Adipose tissue (tissue), 3 donors: ENCODE measurements around the gene RAB1B. TPM values are rescaled to one million over a fixed set of nuclear protein-coding genes. Genes with fewer than 3 reads are reported as not detected.

Experiments used
- H3K27ac ChIP-seq: one replicate; pipeline ENCODE4 v1.5.1; 2013; ENCODE audit warnings: low read depth, low read length
- WGBS, 3 donors: extraction: QIAGEN DNeasy Blood & Tissue Kit; methylation state at CpG; one replicate each; pipeline ENCODE4 v1.1.7; 2013; 5-methylcytosine and 5-hydroxymethylcytosine counted together
- polyA plus RNA-seq, 3 donors: library from polyadenylated mRNA; stranded (reverse); fragments of 200-250 nt; gene quantifications; one replicate each; pipeline ENCODE4 v1.2.3, GENCODE V29; 2013
- donor health status: healthy with polysubstance abuse.
- donor health status: Bipolar disorder and iron deficiency.
- donor health status: healthy.

RAB1B gene
- polyA plus RNA-seq, 3 donors, result 70.3 to 188 (median 183) TPM

- no peak overlapping the region for H3K27ac ChIP-seq
- 4 to 6% (median 4%) methylated on average over 21 to 45 of the region's 45 CpGs for WGBS, 3 donors
Measured at GRCh38 chr11:66278363-66279091, 10.1 kb downstream of the RAB1B start.

DNA sequence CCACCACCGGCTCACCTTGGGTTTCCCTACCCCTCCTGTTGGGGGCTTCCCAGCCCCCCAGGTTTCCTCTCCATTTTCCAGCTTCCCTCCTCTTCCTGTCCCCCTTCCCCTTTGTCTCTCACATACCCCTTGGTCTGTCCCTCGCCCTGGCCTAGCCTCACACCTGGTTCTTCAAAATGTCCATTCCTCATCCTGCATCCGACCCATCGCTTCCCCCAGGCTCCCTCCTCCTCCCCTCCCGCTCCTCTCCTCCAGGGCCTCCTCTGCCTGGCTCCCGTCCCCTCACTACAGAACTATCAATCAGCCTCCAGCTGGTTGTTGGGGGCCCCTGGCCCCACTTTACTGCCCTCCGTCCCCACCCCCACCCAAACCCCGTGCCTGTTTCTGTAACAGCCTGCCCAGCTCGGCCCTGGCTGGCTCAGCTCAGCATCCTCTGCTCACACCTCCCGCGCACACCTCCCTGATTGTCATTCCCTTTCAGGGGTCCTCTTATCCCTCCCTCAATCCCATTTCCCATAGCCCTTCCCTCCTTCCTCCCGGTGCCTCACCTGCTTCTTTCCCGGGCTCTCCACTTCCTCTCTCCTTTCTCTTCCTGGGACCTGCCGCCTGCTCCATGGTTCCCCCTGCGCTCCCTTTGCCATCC is 10.8 kb downstream of the RAB1B start:
- 65 to 72% (median 70%) methylated on average over 15 of the region's 15 CpGs for WGBS, 3 donors
- no peak overlapping the region for H3K27ac ChIP-seq

- 74 to 87% (median 85%) methylated on average over 9 to 14 of the region's 14 CpGs for WGBS, 3 donors
- no peak overlapping the region for H3K27ac ChIP-seq
Measured at GRCh38 chr11:66280428-66280827, 12.0 kb downstream of the RAB1B start.

- H3K27ac ChIP-seq, result no peak overlapping the region
- 86 to 92% (median 88%) methylated on average over 6 of the region's 6 CpGs for WGBS, 3 donors
Measured at GRCh38 chr11:66281001-66281400, 12.6 kb downstream of the RAB1B start.

DNA sequence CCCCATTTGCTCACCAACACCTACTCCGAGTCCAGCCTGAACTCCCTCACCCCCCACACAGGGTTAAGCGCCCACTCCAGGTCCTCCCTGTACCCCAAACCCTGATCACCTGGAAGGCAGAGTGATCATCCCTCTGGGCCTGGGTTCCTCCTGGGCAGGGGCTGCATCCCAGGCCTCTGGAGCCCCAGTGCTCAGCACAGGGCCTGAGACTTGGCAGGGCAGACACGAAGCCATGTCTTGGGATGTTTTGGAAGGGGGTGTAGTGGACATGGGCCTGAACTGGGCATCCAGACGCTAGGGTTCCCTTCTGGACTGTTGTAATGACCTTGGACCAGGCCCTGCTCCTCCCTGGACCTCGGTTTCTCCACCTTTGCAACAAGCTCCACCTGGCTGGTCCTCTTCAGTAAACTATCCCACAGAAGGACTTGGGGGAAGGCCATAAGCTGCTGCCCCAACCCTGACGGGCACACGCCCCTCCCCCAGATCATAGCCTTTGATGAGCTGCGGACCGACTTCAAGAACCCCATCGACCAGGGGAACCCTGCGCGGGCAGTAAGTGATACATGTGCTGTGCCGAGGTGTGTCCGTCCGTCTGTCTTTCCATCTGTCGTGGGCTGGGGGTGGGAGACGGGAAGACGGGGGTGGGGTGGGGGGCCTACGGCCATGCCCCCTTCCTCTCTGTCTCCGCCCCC is 13.5 kb downstream of the RAB1B start:
- 16 to 34% (median 27%) methylated on average over 19 to 20 of the region's 20 CpGs for WGBS, 3 donors
- H3K27ac ChIP-seq, result no peak overlapping the region

GRCh38 chr11:66282468-66283455 is 14.3 kb downstream of the RAB1B start:
- WGBS, 3 donors, result 15 to 16% (median 15%) methylated on average over 33 to 35 of the region's 35 CpGs
- H3K27ac ChIP-seq, result no peak overlapping the region

DNA sequence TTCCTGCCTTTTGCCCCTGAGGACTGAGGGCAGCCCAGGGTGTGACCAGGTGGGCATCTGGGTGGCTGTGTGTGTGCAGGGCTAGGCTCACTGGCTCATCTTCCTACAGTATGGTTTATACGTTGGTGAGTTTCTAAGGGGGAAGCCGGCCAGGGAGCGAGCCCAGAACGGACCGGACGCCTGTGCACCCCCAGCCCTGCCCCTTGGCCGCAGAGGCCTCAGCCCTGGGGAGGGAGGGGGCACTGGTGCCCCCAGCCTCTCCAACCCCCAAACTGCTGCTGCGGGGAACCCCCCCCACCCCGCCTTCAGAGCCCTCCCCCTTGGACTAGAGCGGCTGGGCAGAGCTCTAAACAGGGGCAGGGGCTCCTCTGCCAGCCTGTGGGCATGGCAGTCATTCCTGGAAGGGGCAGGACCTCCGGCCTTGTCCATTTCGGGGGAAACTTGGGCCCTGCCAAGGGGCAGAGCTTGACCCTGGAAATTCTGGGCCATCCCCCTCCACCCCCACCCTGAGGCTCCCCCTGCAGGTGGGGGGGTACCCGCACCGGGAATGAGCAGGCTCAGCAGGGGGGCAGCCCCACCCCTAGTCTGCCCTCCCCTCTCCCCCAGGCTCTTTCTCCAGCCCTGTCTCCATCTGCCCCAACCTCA is 15.1 kb downstream of the RAB1B start:
- no peak overlapping the region for H3K27ac ChIP-seq
- 79 to 83% (median 82%) methylated on average over 13 to 14 of the region's 14 CpGs for WGBS, 3 donors

DNA sequence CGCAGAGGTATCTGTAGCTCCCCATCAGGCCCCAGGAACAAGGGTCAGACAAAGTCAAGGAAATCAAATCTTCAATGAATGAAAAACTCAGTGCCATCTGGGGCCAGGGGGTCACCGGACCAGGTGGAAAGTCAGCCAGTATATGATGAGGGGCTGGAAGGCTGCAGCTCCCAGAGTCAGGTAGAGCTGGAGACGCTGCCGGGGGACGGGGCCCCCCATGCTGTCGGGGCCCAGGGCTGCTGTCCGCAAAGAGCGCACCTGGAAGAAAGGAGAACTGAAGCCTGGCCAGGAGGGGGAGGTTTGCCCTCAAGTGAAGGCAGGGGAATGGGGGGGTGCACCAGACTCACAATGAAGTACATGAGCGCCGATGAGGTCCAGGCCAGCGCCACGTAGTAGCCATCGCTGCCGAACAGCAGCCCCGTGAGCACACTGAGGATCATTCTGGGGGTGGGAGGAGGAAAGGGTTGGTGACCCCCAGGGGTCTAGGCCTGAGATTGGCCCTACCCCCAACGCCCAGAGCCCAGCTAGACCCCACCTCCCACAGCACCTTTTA is 16.2 kb downstream of the RAB1B start:
- 92 to 95% (median 94%) methylated on average over 15 to 16 of the region's 16 CpGs for WGBS, 3 donors

GRCh38 chr11:66285250-66285947 is 17.0 kb downstream of the RAB1B start:
- H3K27ac ChIP-seq, result no peak overlapping the region
- WGBS, 3 donors, result 82 to 91% (median 84%) methylated on average over 13 of the region's 13 CpGs

More for the DNA sequence above, 16.2 kb downstream of the RAB1B start:
- no peak overlapping the region for H3K27ac ChIP-seq

DNA sequence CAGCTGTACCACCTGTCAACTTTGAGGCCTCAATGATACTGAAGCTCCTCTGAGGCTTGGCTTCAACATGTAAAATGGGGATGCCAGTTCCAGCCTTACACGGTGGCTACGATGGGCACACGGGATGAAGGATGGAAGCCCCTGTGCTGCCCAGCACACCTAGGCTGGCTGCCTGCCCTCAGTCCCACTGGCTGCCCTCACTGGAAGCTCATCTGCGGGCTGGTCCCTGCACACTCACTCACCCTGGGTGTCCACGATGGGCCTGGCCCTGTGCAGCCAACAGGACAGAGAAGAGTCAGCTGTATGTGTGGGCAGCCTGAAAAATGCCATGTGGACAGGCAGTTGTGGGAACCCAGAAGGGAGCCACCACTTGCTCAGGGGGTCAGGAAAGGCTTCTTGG is 18.3 kb downstream of the RAB1B start:
- H3K27ac ChIP-seq, result no peak overlapping the region
- 84 to 85% (median 85%) methylated on average over 5 of the region's 5 CpGs for WGBS, 3 donors

DNA sequence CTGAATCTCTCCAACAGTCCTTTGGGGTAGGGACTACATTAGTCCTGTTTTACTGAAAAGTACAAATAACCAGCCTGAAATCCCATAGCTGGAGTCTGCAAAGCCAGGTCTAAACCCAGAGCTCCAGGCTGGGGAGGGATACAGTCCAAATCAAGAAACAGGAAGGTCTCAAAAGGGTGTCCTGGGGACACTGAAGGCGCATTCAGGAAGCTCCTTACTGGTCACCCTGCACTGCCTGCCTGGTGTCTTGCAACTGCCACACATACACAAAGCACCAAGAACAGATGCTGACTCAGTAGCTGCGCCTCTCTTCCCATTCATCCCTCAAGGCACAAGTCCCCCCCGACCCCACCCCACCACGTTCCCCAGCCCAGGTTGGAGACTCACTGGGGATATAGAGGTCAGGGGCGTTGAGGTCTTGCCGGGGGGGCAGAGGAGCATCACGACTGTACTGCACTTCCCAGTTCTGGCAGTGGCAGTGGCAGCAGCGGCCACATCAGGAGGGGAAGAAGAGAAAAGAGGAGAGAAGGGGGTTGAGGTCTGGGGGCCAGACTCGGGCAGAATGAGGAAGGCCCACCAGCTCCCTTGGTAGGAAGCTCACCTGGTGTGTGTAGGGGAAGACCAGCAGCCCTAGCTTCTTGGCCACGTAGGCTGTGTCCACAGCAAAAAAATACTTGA is 18.9 kb downstream of the RAB1B start:
- 55 to 69% (median 59%) methylated on average over 10 of the region's 10 CpGs for WGBS, 3 donors
- H3K27ac ChIP-seq, result no peak overlapping the region

DNA sequence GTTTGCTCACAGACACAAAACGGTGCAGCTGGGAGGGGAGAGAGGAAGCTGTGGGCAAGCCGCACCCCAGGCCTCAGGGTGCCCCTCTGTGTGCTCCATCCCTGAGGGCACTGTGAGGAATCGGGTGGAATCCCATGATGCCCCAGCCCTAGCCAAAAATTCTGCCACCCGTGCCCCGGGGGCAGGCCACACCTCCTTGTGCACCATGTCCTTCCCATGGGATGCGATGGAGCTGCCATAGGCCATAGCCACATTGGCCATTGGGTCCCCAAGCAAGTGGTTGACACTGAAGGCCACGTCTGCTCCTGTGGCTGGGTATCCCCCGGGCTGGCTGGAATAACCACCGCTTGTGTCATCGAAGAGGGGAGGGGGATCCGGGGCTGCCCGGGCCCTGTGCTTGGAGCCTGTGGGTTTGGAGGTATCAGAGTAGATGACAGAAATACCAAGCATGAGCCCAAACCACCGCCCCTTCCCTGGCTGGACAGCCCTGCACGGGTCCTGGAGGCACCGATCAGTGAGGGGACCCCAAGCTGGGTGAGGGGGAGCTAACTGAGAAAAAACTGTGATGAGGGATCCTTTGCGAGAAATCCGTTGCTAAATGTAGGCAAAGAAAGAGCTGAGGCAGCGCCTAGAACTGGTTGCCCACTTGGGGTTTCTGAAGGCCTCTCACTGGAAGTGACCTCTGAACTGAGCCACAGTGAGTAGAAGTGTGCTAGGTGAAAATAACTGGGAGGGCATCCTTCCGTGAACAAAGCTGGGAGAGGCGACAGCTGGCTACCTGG is 19.6 kb downstream of the RAB1B start:
- WGBS, 3 donors, result 29 to 37% (median 35%) methylated on average over 19 to 20 of the region's 20 CpGs

GRCh38 chr11:66288671-66289547 is 20.5 kb downstream of the RAB1B start, which contains the start of gene YIF1A:
Gene YIF1A, minus strand, starts transcription at chr11:66289143. Its CDS starts 158 bp downstream, at chr11:66288985.
- H3K27ac ChIP-seq, result peak within 1 kb of the TSS; percentile 55
- 0% methylated on average over 69 to 87 of the region's 87 CpGs for WGBS, 3 donors

More for the DNA sequence above, 19.6 kb downstream of the RAB1B start:
- no peak overlapping the region for H3K27ac ChIP-seq

DNA sequence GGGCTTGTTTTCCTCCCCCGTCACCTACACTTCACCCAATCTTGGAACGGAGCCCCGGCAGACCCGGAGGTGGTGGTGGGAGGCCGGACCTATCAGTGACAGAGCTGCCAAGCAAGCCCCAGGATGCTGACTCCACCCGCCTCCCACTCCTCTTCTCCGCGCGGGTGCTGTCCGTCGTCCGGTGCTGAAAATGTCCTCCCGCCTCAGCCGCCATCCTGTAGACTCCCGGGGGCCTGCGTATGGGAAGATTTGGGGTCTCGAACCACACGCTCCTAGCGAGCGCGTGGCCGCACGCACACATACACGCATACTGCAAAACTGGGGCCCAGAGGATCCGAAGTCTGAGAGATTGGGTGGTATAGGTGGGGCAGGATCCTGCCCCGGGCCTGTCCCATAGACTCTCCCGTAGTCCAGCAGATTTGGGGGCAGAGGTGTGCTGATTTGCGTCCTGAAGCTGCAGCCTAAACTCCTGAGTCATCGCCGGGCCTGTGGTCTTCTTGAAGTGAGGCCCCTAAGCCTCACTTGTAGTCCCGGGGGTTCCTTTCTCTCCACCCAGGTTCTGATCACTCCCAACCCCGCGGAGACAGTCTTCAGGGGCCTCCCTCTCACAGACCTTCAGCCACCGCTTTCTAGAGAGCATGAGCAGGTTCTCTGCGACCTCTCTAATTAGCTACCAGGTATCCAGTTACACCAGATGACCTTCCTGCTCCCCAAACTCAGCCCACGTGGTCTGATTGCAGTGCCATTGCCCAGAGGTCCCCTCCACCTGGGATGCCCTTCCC is 21.3 kb downstream of the RAB1B start:
- 9 to 11% (median 11%) methylated on average over 33 to 36 of the region's 36 CpGs for WGBS, 3 donors
- H3K27ac ChIP-seq, result no peak overlapping the region
